Midbrain (tissue), 1 donor: ENCODE data around the gene CYSLTR2.
A peak's percentile ranks its signal among the peaks of the same experiment; 100 is the strongest.
"Not testable (repeated sequence)": the region's sequence is repeated elsewhere in the genome, so short reads cannot be mapped to it uniquely, and the experiment has no call there.

Experiments used
- DNase-seq: peaks from one replicate; lab custom pipeline; 2025; lab: John Stamatoyannopoulos, UW

CYSLTR2 gene

DNA sequence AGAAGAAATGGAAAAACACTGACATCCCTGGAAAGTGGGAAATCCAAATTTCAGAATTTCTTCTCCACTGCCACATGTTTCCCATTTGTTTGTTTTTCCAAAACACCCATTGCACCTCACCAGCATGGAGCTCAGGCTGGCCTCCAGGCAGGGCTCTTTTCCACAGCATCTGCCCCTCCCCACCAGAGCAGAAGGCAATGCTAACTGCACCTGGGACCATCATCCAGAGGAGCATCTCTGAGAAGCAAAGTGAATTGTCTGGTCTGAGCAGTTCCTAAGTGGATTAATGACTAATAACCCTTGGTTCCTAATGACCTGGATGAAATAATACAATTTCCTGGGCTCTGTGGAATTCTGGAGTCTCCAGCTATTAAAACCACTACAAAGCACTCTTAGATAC is 8.8 kb upstream of the CYSLTR2 start:
- no peak for DNase-seq

DNA sequence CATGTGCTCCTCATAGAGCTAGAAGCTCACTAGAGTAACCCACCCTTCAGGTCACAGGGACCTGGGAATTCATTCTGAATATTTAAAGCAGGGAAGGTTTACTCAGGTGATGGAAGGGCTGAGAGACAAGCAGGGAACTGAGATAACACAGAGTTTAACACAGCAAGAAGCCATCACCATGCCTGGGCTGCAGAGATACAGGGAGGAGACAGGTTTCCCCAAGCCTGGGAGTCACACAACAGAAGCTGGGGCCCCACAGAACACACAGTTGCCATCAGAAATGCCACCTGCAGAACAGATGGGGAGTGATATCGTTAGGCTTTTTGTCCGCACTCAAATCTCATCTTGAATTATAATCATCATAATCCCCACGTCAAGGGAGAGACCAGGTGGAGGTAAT is 7.9 kb upstream of the CYSLTR2 start:
- DNase-seq = no peak

DNA sequence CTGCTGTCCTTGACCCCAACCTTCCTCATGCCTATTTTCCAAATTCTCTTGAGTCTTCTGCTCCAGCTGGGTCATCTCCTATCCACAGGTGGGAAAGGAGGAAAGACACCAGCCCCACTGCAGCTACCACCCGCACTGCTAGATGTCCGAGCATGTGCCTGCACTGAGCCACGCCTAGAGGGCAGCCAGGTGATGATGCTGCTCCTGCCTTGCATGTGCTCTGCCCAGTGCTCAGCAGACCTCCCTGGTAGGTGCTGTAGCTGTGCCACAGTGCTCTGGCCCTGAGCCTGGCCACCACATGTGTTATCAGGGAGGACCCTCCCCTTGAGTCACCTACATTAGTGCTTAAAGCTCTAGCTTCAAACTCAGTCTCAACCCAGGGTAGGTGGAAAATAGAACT is 6.9 kb upstream of the CYSLTR2 start:
- DNase-seq = no peak

GRCh38 chr13:48647625-48648024 is 6.1 kb upstream of the CYSLTR2 start:
- no peak for DNase-seq

DNA sequence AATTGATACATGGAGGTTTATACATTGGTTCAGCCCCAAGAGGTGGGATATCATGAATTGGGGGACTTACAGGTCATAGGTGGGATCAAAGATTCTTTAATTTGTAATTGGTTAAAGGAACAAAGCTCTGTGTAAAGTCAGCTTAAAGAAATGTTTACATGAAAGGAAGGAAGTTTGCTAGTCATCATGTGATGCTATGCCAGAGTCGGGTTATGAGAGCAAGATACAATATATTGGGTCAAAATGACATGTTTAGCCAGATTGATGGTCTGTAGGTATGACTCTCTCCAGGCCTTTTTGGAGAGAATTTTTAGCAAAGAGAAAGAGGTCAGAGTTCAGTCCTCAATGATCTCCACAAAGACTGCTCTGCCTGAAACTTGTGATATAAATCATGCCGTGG is 5.3 kb upstream of the CYSLTR2 start:
- DNase-seq = no peak

- DNase-seq = no peak
Measured at GRCh38 chr13:48652851-48653471, 768 bp upstream of the CYSLTR2 start.

- no peak for DNase-seq
Measured at GRCh38 chr13:48654511-48654910, 782 bp downstream of the CYSLTR2 start.

DNA sequence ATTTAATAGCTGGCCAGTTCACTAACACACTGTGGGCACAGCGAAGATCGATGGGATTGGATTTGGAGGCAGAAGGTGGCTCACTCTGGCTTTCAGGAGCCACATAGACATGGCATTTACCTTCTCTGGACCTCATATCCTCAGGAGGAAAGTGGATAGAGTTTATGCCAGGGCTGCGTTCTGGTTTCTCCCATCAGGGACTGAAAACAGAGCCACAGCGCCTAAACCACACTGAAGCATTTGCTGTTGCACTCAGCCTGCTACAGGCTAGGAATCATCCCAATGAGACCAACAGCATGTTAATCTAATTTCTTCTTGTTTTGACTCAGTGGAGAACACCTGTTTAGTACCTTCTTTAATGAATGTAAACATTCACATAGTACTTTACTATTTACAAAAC is 1.6 kb downstream of the CYSLTR2 start:
- no peak for DNase-seq

DNA sequence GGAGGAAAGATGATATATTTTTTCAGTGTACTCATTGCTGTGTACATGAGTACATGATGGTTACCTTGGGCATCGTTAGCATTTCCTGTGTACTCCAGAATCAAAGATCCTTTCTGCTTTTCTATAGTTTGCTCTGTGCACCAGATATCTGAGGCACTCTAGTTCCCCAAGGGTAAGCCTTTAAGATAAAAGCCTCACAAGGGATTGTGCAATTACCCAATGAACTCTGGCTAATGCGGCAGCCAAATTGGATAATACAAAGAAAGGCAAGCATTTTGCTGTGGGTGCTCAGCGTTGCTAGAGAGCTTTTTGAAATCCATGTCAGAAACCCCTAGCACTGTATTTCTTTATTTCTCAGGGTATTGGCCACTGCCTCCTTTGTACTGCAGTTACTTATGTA is 2.9 kb downstream of the CYSLTR2 start:
- no peak for DNase-seq

GRCh38 chr13:48660361-48661076 is 6.8 kb downstream of the CYSLTR2 start:
- DNase-seq = no peak

- DNase-seq = no peak
Measured at GRCh38 chr13:48661107-48661506, 7.4 kb downstream of the CYSLTR2 start.

DNA sequence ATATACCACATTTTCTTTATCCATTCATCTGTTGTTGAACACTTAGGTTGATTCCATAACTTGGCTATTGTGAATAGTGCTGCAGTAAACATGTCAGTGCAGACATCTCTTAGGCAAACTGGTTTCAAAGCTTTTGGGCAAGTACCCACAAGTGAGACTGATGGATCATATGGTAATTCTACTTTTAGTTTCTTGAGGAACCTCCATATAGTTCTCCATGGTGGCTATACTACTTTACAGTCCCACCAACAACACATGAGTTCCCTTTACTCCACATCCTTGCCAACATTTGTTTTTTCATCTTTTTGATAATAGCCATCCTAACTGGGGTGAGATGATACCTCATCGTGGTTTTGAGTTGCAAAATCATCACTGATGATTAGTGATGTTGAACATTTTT is 8.5 kb downstream of the CYSLTR2 start:
- DNase-seq = no peak

DNA sequence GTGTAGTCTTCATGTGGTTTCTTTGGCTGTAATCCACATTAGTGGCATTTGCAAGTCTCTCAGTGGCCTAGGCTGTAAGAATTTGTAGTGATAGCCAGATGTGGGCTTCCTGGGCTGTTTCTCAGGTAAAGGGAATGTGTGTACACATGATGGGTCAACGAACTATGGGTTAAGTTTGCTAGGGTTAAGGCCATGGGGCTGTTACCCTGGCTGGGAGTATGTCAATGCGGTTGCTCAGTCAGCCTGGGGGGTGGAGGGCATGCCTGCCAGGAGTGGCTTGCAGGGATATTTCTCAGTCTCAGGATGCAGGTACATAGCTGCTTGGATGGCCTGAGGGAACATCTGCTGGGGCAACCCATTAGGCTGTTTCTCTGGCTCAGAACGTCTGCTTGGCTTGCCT is 13.4 kb downstream of the CYSLTR2 start:
- DNase-seq = no peak

DNA sequence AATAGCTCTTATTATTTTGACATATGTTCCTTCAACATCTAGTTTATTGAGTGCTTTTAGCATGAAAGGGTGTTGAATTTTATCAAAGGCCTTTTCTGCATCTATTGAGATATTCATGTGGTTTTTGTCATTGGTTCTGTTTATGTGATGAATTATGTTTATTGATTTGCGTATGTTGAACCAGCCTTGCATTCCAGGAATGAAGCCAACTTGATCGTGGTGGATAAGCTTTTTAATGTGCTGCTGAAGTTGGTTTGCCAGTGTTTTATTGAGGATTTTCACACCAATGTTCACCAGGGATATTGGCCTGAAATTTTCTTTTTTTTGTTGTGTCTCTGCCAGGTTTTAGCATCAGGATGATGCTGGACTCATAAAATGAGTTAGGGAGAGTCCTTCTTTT is 17.7 kb downstream of the CYSLTR2 start:
- DNase-seq = not testable (repeated sequence)

- DNase-seq = no peak
Measured at GRCh38 chr13:48675247-48675646, 21.5 kb downstream of the CYSLTR2 start.

- DNase-seq = no peak
Measured at GRCh38 chr13:48678316-48678715, 24.6 kb downstream of the CYSLTR2 start.

DNA sequence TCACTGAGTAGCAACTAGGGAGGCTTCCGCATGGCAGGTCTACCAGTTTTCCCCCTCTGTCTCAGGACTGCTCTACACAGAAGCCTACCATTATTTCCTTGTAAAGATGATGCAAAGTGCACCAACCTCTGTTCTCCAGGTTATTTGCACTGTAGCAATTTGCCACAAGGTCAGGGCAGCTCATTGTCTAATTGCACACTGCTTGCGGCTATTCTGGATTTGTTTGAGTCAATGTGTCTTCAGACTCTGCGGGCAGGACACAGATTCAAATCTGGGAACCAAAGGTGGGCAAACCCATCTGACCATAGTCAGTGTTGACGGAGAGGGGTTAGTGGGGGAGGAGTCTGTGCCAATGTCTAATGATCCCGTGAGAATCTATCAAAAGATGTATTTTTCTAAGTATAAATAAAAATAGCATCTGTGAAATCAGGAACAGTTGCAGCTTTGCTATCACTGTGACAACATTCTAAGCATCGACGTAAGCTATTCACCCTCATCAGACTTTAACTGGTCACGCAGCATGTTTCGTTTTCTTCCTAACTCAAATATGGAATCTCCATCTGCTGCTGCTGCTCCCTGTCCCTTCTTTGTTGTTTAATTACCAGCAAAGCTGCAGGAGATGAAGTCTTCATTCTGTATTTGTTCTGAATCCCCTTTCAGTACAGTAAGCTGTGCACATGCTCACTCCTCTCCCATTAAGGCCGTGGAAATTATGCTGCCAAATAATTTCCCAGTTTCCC is 26.4 kb downstream of the CYSLTR2 start:
- DNase-seq = no peak

GRCh38 chr13:48680756-48681392 is 27.1 kb downstream of the CYSLTR2 start:
- peak; percentile 5 for DNase-seq

GRCh38 chr13:48681905-48682304 is 28.2 kb downstream of the CYSLTR2 start:
- no peak for DNase-seq

DNA sequence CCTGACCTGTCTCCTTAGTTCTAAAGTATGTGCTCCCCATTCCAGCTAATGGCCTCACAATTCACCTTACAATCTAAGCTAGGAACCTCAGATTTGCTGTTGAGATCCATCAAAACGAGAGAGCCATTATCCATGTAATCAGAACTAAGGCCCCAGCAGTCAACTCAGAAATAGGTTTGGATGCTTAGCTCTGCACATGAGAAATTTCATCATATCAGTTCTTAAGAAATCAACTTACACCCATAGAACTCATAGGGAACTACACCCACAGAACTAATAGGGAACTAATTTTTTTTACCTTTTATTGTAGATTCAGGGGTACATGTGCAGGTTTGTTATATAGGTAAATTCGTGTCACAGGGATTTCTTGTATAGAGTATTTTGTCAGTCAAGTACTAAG is 28.7 kb downstream of the CYSLTR2 start:
- DNase-seq = no peak

DNA sequence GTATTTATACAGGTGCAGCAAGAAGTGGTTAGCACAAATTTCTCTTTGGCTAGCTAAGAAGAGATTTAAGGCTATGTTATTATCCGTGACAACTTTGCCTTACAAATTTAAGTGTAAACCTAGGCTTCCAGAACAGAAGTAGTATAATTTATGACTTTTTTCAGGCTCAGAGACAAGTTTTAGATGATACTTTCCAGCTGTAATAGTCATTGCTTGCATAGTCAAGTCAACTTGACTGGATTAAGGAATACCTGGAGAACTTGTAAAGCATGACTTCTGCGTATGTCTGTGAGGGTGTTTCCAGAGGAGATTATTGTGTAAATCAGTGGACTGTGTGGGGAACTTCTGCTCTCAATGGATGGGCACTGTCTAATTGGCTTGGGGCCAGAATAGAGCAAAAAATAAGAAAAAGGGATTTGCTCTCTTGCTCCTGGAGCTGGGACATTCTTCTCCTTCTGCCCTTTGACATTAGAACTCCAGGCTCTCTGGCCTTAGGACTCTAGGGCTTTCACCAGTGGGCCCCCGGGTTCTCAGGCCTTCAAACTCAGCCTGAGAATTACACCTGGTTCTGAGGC is 33.0 kb downstream of the CYSLTR2 start:
- no peak for DNase-seq

DNA sequence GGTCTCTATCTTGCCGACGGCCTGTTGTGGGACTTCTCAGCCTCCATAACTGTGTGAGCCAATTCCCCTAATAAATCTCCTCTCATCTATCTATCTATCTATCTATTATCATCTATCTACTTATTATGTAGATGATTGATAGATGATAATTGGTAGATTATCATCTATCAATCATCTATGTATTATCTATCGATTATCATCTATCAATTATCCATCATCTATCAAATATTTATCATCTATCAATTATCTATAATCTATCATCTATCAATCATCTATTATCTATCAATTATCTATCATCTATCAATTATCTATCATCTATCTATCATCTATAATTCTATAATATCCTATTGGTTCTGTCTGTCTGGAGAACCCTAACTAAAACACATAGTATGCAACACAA is 33.5 kb downstream of the CYSLTR2 start:
- no peak for DNase-seq
